GM13977 (cell line): ENCODE measurements around the gene DUSP6.

Source experiments
- DNase-seq: peaks from one replicate; pipeline ENCODE4 v3.0.0; 2012; ENCODE audit warnings: low spot score
- CTCF ChIP-seq: IDR thresholded peaks from 2 replicates; pipeline ENCODE4 v1.5.1; 2012; ENCODE audit warnings: mild to moderate bottlenecking, control low read depth; ENCODE audit not compliant: insufficient read depth; ENCODE audit errors: extremely low read depth, missing control alignments
- in situ Hi-C: fragments of 300-500 bp; cut with MboI; formaldehyde crosslinking; loops from one replicate; pipeline ENCODE4 v1.12.0; 2022; ENCODE audit warnings: low sequenced_read_pairs, low pct_unique_long_range_greater_than_20kb, mixed read lengths, inconsistent platforms; ENCODE audit not compliant: unreplicated experiment

Gene DUSP6

GRCh38 chr12:89358805-89359204 lies 6.5 kb upstream of the DUSP6 start:
- in situ Hi-C loops = no loop called here
- no peak for DNase-seq
- no peak for TF ChIP-seq CTCF

- in situ Hi-C loops = no loop called here
- no peak for DNase-seq
- TF ChIP-seq CTCF = no peak
Observed at GRCh38 chr12:89357297-89357730, 5.0 kb upstream of the DUSP6 start.

GRCh38 chr12:89356069-89356665 lies 3.9 kb upstream of the DUSP6 start:
- no peak for TF ChIP-seq CTCF
- in situ Hi-C loops = no loop called here
- no peak for DNase-seq

GRCh38 chr12:89355243-89356068 lies 3.2 kb upstream of the DUSP6 start:
- no peak for TF ChIP-seq CTCF
- in situ Hi-C loops = no loop called here
- no peak for DNase-seq

- DNase-seq = peak; percentile 47
- in situ Hi-C loops = no loop called here
- no peak for TF ChIP-seq CTCF
Observed at GRCh38 chr12:89354612-89355067, 2.3 kb upstream of the DUSP6 start.

GRCh38 chr12:89353823-89354611 lies 1.7 kb upstream of the DUSP6 start:
- DNase-seq = peak; percentile 73
- in situ Hi-C loops = no loop called here

More at GRCh38 chr12:89353823-89354611, 1.7 kb upstream of the DUSP6 start:
- no peak for TF ChIP-seq CTCF
